Ectodermal cell (in vitro differentiated cells): ENCODE measurements around the gene PAGE2B. TPM values are rescaled to one million over a fixed set of nuclear protein-coding genes. Genes with fewer than 3 reads are reported as not detected.

Experiments
- H3K27ac ChIP-seq: 2 replicates; pipeline ENCODE4 v1.7.0; 2013; ENCODE audit warnings: mild to moderate bottlenecking, low read depth, low read length; ENCODE audit not compliant: insufficient read depth, poor library complexity, severe bottlenecking
- H3K27me3 ChIP-seq: 2 replicates; pipeline ENCODE4 v1.7.0; 2013; ENCODE audit warnings: mild to moderate bottlenecking, low read length; ENCODE audit not compliant: insufficient read depth, control insufficient read depth, poor library complexity, severe bottlenecking
- H3K36me3 ChIP-seq: one replicate; pipeline ENCODE4 v1.7.0; 2013; ENCODE audit warnings: low read length; ENCODE audit not compliant: control insufficient read depth, insufficient read depth
- H3K4me1 ChIP-seq: one replicate; pipeline ENCODE4 v1.7.0; 2013; ENCODE audit warnings: low read length; ENCODE audit not compliant: control insufficient read depth, insufficient read depth
- H3K4me3 ChIP-seq: 2 replicates; pipeline ENCODE4 v1.7.0; 2013; ENCODE audit warnings: low read depth, low read length, control low read depth; ENCODE audit not compliant: insufficient read depth
- H3K9me3 ChIP-seq: 2 replicates; pipeline ENCODE4 v1.7.0; 2013; ENCODE audit warnings: mild to moderate bottlenecking, low read length, moderate library complexity; ENCODE audit not compliant: control insufficient read depth
- WGBS, 2 experiments: methylation state at CpG; one replicate each; pipeline ENCODE4 v1.1.7; 2013; ENCODE audit warnings: missing lambda C conversion rate in 2 of 2; 5-methylcytosine and 5-hydroxymethylcytosine counted together
- polyA plus RNA-seq, 4 experiments: library from polyadenylated mRNA; stranded (reverse); fragments of 50-300 nt; gene quantifications; one replicate each; pipeline ENCODE4 v1.2.3, GENCODE V29; 2013

The PAGE2B gene
- polyA plus RNA-seq (2013, experiment 1 of 4) = not detected
- 1.0 TPM for polyA plus RNA-seq (2013, experiment 2 of 4)
- polyA plus RNA-seq (2013, experiment 3 of 4) = not detected
- polyA plus RNA-seq (2013, experiment 4 of 4) = not detected

GRCh38 chrX:55074851-55075467 is at the start of gene PAGE2B:
PAGE2B (plus strand) TSS chrX:55075030; CDS start chrX:55076042, 1,012 bp downstream.
- Histone ChIP-seq H3K36me3 (no peaks in the 10 kb centered on the region), H3K4me3 (no peak within 1 kb of the TSS), H3K27ac (no peak within 1 kb of the TSS), H3K9me3 (no peaks in the 10 kb centered on the region), H3K27me3 (no peaks in the 10 kb centered on the region), H3K4me1 (no peaks in the 10 kb centered on the region)
- 93 to 95% methylated on average over 36 of the region's 36 CpGs for WGBS, 2 experiments

- no peaks in the 10 kb centered on the region for H3K9me3 ChIP-seq
- H3K4me3 ChIP-seq = no peak overlapping the region
- H3K27me3 ChIP-seq = no peaks in the 10 kb centered on the region
- no peak overlapping the region for H3K27ac ChIP-seq
- H3K36me3 ChIP-seq = no peaks in the 10 kb centered on the region
- no peaks in the 10 kb centered on the region for H3K4me1 ChIP-seq
Observed at GRCh38 chrX:55026143-55026542, 48.7 kb upstream of the PAGE2B start.

GRCh38 chrX:55026840-55027239 is 48.0 kb upstream of the PAGE2B start:
- Histone ChIP-seq H3K4me3 (no peak overlapping the region), H3K27ac (no peak overlapping the region), H3K36me3 (no peaks in the 10 kb centered on the region), H3K4me1 (no peaks in the 10 kb centered on the region), H3K27me3 (no peaks in the 10 kb centered on the region), H3K9me3 (no peaks in the 10 kb centered on the region)
- WGBS, 2 experiments = 87 to 94% methylated on average over 2 of the region's 2 CpGs

- Histone ChIP-seq H3K27ac (no peak overlapping the region), H3K4me1 (no peaks in the 10 kb centered on the region)
- WGBS, 2 experiments = 76 to 89% methylated on average over 4 of the region's 4 CpGs
Observed at GRCh38 chrX:55028040-55028439, 46.8 kb upstream of the PAGE2B start.

GRCh38 chrX:55028611-55029010 is 46.2 kb upstream of the PAGE2B start:
- no peak overlapping the region for H3K27ac ChIP-seq
- H3K9me3 ChIP-seq = no peaks in the 10 kb centered on the region
- no peak overlapping the region for H3K4me3 ChIP-seq
- H3K4me1 ChIP-seq = no peaks in the 10 kb centered on the region
- H3K36me3 ChIP-seq = no peaks in the 10 kb centered on the region
- H3K27me3 ChIP-seq = no peaks in the 10 kb centered on the region

More at GRCh38 chrX:55028040-55028439, 46.8 kb upstream of the PAGE2B start:
- Histone ChIP-seq H3K4me3 (no peak overlapping the region), H3K36me3 (no peaks in the 10 kb centered on the region), H3K9me3 (no peaks in the 10 kb centered on the region), H3K27me3 (no peaks in the 10 kb centered on the region)

- Histone ChIP-seq H3K4me3 (no peak overlapping the region), H3K27me3 (no peaks in the 10 kb centered on the region), H3K4me1 (no peaks in the 10 kb centered on the region), H3K27ac (no peak overlapping the region), H3K36me3 (no peaks in the 10 kb centered on the region), H3K9me3 (no peaks in the 10 kb centered on the region)
- 80 to 94% methylated on average over 1 to 2 of the region's 2 CpGs for WGBS, 2 experiments
Observed at GRCh38 chrX:55029291-55029690, 45.5 kb upstream of the PAGE2B start.

GRCh38 chrX:55030271-55031205 is 44.3 kb upstream of the PAGE2B start, which contains the start of gene ALAS2:
ALAS2 (minus strand) TSS chrX:55030977; CDS start chrX:55026000, 4,977 bp downstream.
- no peaks in the 10 kb centered on the region for H3K36me3 ChIP-seq
- no peaks in the 10 kb centered on the region for H3K27me3 ChIP-seq
- WGBS, 2 experiments = 69 to 72% methylated on average over 7 of the region's 7 CpGs
- H3K4me1 ChIP-seq = no peaks in the 10 kb centered on the region
- H3K4me3 ChIP-seq = no peak within 1 kb of the TSS
- no peaks in the 10 kb centered on the region for H3K9me3 ChIP-seq
- H3K27ac ChIP-seq = no peak within 1 kb of the TSS

GRCh38 chrX:55033429-55033828 is 41.4 kb upstream of the PAGE2B start:
- no peak overlapping the region for H3K27ac ChIP-seq
- no peaks in the 10 kb centered on the region for H3K9me3 ChIP-seq
- H3K36me3 ChIP-seq = no peaks in the 10 kb centered on the region
- no peaks in the 10 kb centered on the region for H3K4me1 ChIP-seq
- 83 to 91% methylated on average over 1 to 2 of the region's 2 CpGs for WGBS, 2 experiments
- H3K27me3 ChIP-seq = no peaks in the 10 kb centered on the region
- H3K4me3 ChIP-seq = no peak overlapping the region

- Histone ChIP-seq H3K4me1 (no peaks in the 10 kb centered on the region), H3K27me3 (no peaks in the 10 kb centered on the region), H3K9me3 (no peaks in the 10 kb centered on the region), H3K36me3 (no peaks in the 10 kb centered on the region), H3K4me3 (no peak overlapping the region), H3K27ac (no peak overlapping the region)
- 87 to 98% methylated on average over 2 to 3 of the region's 3 CpGs for WGBS, 2 experiments
Observed at GRCh38 chrX:55039471-55039870, 35.4 kb upstream of the PAGE2B start.

GRCh38 chrX:55041514-55041913 is 33.3 kb upstream of the PAGE2B start:
- no peaks in the 10 kb centered on the region for H3K27me3 ChIP-seq
- H3K4me3 ChIP-seq = no peak overlapping the region
- H3K9me3 ChIP-seq = no peaks in the 10 kb centered on the region
- H3K27ac ChIP-seq = no peak overlapping the region
- H3K36me3 ChIP-seq = no peaks in the 10 kb centered on the region
- no peaks in the 10 kb centered on the region for H3K4me1 ChIP-seq
- WGBS, 2 experiments = 92 to 95% methylated on average over 4 to 6 of the region's 6 CpGs
